Measurements from ENCODE around the gene RCAN2.

DNA sequence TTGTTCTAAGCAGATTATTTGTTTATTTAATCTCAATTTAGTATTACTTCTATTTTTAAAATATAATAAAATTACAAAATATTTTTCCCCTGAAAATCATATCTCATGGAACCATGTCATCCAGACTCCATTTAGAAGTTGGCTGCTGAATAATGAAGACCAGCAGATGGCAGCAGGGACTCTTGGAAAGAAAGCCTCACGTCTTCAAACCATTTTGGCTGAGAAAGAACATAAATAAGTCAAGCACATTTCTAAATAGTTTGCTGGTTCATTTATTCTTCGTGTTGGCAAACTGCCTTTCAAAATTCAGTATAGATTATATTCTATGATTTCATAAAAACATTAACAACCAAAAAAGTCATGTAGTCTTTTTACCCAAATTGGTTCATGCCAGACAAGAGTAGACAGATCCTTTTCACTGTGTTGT, 71.7 kb downstream of the RCAN2 start:
- TF ChIP-seq ARID2 (IDR thresholded peaks at IDR 0.05) (no peak), KDM5B (IDR thresholded peaks at IDR 0.05; ENCODE audit: insufficient replicate concordance, low read depth, low read length) (no peak), MEIS2 (IDR thresholded peaks at IDR 0.05; ENCODE audit: partially characterized antibody) (no peak), KAT2B (IDR thresholded peaks at IDR 0.05; ENCODE audit: low read depth, low read length) (no peak)
- TF ChIP-seq, protein P1, sequence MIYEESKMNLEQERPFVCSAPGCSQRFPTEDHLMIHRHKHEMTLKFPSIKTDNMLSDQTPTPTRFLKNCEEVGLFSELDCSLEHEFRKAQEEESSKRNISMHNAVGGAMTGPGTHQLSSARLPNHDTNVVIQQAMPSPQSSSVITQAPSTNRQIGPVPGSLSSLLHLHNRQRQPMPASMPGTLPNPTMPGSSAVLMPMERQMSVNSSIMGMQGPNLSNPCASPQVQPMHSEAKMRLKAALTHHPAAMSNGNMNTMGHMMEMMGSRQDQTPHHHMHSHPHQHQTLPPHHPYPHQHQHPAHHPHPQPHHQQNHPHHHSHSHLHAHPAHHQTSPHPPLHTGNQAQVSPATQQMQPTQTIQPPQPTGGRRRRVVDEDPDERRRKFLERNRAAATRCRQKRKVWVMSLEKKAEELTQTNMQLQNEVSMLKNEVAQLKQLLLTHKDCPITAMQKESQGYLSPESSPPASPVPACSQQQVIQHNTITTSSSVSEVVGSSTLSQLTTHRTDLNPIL (CRISPR knock-in tag; IDR thresholded peaks at IDR 0.05) = no peak
- TF ChIP-seq, protein P2, sequence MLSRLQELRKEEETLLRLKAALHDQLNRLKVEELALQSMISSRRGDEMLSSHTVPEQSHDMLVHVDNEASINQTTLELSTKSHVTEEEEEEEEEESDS (CRISPR knock-in tag; IDR thresholded peaks at IDR 0.05) = no peak

Data from K562 (cell line).